NCI-H2029 (cell line): ENCODE measurements around the gene SERPINB8.

Experiments used
- DNase-seq: peaks from one replicate; lab custom pipeline; 2025; lab: John Stamatoyannopoulos, UW

The SERPINB8 gene

GRCh38 chr18:63965716-63966330, 4.1 kb upstream of the SERPINB8 start:
- DNase-seq = no peak

GRCh38 chr18:63970809-63971205, 926 bp downstream of the SERPINB8 start:
- no peak for DNase-seq

GRCh38 chr18:63971320-63972001, 1.6 kb downstream of the SERPINB8 start:
- DNase-seq = no peak

- no peak for DNase-seq
Observed at GRCh38 chr18:63972002-63972376, 2.1 kb downstream of the SERPINB8 start.

- no peak for DNase-seq
Observed at GRCh38 chr18:63974991-63975390, 5.1 kb downstream of the SERPINB8 start.

- no peak for DNase-seq
Observed at GRCh38 chr18:63975628-63976027, 5.7 kb downstream of the SERPINB8 start.

- no peak for DNase-seq
Observed at GRCh38 chr18:63977040-63977439, 7.2 kb downstream of the SERPINB8 start.

DNA sequence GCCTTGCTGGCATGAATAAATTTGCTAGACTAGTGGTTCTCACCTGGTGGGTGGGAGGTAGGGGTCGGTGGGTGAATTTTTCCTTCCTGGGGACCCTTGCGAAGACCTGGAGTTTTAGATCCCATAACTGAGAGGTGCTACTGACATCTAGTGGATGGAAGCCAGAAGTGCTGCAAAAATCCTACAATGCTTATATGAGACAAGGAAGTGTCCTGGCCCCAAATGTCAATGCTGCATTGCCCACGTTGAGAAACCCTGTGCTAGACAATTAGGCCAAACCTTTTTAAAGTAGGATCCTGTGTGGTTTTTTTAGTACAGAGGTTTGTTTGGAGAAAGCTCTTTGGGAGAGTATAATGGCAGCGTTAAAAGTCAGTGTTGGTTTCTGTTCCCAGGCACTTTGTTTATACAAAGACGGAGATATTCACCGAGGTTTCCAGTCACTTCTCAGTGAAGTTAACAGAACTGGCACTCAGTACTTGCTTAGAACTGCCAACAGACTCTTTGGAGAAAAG, 9.6 kb downstream of the SERPINB8 start:
- peak; percentile 31 for DNase-seq

DNA sequence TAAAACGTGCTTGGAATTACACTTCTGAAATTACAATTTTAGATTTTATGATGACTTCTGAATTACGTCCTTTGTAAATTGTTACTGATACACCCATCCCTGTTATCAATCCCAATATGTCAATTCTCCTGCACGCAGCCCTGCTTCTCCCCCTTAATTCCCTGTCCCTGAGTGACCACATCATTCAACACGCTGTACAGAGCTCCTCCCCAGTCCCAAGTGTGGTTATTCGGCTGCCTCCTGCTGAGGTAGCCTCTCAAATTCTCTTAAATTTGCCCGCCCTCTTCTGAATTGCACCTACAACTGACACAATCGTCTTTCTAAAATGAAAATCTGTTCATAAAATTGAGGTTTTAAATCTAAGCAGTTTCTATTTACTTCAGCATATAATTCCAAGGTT, 10.1 kb downstream of the SERPINB8 start:
- no peak for DNase-seq

DNA sequence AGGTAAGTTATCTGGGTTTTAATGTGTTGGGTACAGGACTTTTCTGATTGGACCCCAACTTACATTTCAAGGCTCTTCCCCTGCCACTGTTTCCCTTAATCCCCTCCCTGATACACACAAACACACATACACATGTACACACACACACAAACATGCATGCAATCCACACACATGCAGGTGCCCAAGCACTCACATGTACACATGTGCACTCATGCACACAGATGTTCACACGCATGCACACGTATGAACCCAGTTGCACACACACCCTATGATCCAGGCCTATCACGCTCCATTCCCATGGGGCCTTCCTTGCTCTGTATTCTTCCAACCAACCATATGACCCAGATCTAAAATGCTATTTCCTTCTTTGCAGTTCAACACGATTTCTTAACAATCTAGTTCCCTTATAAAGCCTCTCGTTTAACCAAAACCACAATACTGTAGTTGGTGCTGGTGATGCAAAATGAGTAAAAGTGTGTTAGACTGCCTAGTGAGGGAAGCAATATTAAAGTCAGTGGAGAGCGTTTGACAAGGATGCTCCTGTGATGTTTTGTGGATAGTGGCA, 11.1 kb downstream of the SERPINB8 start:
- DNase-seq = no peak

DNA sequence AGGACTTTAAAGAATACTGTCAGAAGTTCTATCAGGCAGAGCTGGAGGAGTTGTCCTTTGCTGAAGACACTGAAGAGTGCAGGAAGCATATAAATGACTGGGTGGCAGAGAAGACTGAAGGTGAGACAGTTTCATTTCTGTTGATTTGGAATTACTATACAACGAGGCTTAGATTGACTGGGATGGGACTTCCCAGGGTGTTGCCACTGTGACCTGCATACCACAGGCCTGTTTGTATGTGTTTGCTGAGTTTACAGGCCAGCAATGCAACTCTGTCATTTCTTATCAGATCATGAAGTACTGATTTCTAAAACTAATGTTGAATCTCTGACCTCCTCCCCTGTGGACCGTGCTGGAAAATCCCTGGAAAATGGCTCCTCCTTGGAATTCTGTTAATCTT, 11.8 kb downstream of the SERPINB8 start:
- DNase-seq = no peak

DNA sequence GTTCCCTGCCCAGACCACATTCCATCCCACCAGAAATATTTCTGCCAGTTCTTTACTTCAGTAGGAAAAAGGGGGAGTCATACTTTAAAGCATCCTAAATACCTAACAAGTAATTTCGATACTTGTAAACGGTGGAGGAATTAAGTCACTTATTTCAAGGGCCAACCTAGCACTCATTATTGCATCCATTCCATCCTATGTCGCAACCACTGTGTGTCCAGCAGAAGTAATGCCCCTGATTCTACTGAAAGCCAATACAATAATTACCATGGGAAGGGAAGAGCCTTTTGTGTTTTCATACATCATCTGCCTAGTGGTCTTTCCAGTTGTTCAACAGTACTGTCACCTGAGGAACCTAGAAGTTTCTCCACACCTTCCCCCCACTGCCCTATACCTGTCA, 12.5 kb downstream of the SERPINB8 start:
- DNase-seq = no peak

- DNase-seq = no peak
Observed at GRCh38 chr18:63986885-63987284, 17.0 kb downstream of the SERPINB8 start.

GRCh38 chr18:63987743-63988142, 17.9 kb downstream of the SERPINB8 start:
- DNase-seq = no peak

GRCh38 chr18:63992751-63993150, 22.9 kb downstream of the SERPINB8 start:
- DNase-seq = no peak

DNA sequence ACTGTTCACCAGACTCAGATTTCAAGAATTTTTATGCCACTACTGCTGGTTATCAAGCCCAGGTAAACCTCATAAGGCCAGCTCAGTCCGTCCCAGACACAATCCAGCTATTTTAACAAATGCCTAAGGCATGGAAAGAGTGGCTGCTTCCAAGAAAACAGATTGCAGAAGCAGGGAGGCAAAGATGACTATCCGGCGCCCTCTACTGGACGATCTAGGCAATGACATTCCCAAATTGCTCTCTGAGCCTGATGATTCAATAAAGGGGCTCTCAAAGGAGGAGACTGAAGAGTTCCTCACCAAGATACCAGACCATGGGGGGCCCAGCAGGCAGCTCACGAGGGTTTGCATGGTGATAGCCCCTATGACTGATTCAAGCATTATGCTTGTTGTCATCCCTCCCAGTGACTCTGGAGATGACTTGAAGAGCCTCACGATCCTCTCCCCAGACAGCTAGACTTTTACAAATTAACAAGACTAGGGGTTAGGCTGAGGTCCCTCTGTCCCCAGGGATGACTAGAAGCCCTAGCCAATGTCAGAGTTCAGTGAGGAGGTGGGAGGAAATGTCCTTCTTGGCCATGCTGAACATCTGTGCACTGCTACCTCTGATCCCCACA, 25.0 kb downstream of the SERPINB8 start:
- no peak for DNase-seq

DNA sequence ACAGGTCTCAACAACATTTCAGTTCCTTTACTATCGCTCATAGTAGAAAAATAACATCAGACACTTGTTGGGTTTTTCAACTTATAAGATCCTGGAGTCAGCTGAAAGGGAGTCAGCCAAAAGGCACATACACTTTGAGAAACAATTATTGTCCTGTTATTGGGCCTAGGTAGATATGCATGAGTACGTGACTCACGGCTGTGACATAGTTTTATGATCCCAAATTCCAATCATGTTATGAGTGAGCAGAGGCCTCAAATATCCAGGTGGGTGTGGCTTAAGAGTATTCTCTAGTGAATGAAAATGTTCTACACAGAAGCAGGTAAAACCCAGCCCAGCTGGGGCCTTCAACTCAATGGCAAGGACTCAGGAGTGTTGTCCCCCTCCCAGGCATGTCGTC, 27.2 kb downstream of the SERPINB8 start:
- no peak for DNase-seq

DNA sequence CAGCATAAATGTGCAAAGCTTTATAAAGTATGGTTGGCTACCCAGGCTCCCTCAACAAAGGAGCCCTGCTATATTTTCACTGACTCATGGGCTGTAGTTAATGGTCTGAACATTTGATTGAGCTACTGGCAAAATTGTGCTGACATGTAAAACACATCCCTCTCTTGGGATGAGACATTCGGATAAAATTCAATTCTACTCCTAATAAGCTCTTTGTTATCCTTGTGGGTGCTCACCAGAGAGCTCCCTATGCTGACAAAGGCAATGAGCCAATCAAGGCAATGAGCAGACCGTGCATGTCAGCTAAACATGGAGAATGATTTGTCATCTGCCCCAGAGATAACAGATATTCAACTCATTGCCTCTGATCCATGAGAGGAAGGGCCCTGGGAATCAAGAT, 27.7 kb downstream of the SERPINB8 start:
- no peak for DNase-seq

DNA sequence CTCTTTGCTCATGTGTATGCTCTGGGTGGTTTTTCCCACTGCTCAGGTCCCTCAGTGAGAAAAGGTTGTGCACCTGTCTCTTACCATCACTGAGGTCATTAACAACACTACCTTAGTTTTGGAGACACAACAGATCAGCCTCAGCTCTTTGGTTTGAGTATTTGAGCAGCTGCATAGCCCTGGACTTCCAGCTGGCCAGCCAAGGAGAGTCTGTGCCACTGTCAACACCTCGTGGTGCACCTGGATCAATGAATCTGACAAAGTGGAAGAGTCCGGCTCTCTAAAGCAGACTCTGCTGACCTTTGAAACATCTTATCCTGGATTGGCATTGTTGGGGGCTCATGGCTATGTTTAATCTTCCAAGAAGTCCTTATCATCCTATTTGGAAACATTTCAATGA, 30.0 kb downstream of the SERPINB8 start:
- no peak for DNase-seq

DNA sequence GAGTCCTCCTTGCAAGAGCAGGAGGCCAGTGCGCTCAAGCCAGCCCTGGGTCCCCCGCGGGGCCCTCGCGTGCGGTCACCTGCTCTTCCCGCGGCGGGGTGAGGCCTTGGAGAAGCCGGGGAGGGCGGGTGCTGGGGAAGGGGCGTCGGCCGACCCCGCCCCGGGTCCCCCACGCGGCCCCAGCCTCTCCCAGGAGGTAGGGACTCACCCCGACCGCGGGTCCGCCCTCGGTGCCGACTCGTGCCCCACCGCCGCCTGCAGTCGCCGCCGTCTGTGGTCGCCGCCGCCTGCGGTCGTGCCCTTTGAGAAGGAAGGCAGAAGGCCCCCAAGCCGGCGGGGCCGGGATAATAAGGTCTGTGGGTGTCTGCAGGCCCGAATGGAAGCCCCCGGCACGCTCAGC, 32.7 kb downstream of the SERPINB8 start:
- DNase-seq = no peak

DNA sequence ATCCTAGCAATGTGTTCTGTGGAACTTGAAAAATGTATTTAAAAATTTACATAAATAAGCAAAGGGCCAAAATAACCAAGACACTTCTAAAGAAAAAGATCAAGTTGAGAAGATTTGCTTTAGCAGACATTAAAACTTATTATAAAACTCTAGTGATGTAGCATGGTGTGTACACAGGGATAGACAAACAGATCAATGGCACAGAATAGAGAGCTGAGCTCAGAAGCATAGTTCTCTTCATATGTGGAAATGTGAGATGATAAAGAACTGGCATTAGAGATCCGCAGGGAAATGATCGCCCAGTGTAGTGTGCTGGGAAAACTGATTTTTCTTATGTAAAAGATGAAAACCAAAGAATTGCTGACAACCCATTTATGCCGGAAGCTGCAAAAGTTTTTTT, 39.4 kb downstream of the SERPINB8 start:
- no peak for DNase-seq

DNA sequence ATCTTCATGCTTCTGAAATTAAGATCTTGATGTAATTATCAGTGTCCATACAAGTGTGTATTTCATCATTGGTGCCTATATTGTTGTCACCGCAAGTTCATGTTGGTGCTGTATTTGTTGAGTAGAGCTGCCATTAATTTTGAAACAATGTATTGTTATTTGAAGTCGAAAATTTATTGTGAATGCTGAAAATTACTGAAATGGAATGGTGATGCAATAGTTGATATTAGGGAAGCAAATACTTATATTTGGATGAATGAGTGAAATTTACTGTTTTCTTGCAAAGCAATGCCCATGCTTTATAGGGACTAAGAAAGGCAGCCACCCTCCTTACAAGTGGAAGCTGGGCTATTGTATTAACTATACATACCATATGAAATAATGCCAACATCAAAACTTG, 41.6 kb downstream of the SERPINB8 start:
- no peak for DNase-seq

- no peak for DNase-seq
Observed at GRCh38 chr18:64017870-64018269, 48.0 kb downstream of the SERPINB8 start.
